H1 (cell line): ENCODE measurements around the gene RGL3. TPM values are rescaled to one million over a fixed set of nuclear protein-coding genes. Genes with fewer than 3 reads are reported as not detected.

ENCODE experiments used
- BRCA1 ChIP-seq: IDR thresholded peaks from 2 replicates; pipeline ENCODE4 v1.6.1; 2012; ENCODE audit warnings: low read depth, low read length, improper control_type of control experiment
- CEBPB ChIP-seq: IDR thresholded peaks from 2 replicates; pipeline ENCODE4 v1.6.1; 2012; ENCODE audit warnings: low read depth, low read length
- CHD1 ChIP-seq: IDR thresholded peaks from 2 replicates; pipeline ENCODE4 v1.6.1; 2012; ENCODE audit warnings: low read depth, low read length, improper control_type of control experiment
- CREB1 ChIP-seq: IDR thresholded peaks from 2 replicates; pipeline ENCODE4 v1.6.1; 2012; ENCODE audit warnings: inconsistent platforms
- E2F6 ChIP-seq: IDR thresholded peaks from 2 replicates; pipeline ENCODE4 v1.6.1; 2012; ENCODE audit warnings: inconsistent platforms
- HDAC2 ChIP-seq, 2 experiments: fragments of 300-600 bp in 1 of 2; sonication (generic) in 1 of 2; IDR thresholded peaks; 2 replicates each; pipeline ENCODE4 v1.6.1; 2011 to 2012; ENCODE audit warnings: low read depth in 2 of 2, low read length in 2 of 2, mild to moderate bottlenecking in 2 of 2, moderate library complexity in 2 of 2, borderline replicate concordance in 1 of 2, inconsistent platforms in 1 of 2
- HDAC6 ChIP-seq: IDR thresholded peaks from one replicate; pipeline ENCODE4 v1.7.1; 2012; ENCODE audit warnings: low read depth, mild to moderate bottlenecking, inconsistent platforms, low read length, moderate library complexity
- JUND ChIP-seq: IDR thresholded peaks from 2 replicates; pipeline ENCODE4 v1.6.1; 2011; ENCODE audit warnings: mild to moderate bottlenecking, improper control_type of control experiment, low read length
- NANOG ChIP-seq: IDR thresholded peaks from 2 replicates; pipeline ENCODE4 v1.6.1; 2011; ENCODE audit warnings: low read length, low read depth, mild to moderate bottlenecking, inconsistent platforms; ENCODE audit not compliant: insufficient read depth, poor library complexity, severe bottlenecking
- PHF8 ChIP-seq: fragments of 200-600 bp; sonication (generic); conservative IDR thresholded peaks from 2 replicates; pipeline ENCODE4 v1.7.1; 2012; ENCODE audit warnings: low read depth, mild to moderate bottlenecking, inconsistent platforms, low read length, moderate library complexity
- POLR2A ChIP-seq, 2 experiments: IDR thresholded peaks; 1 replicate in 1 of 2; 2 replicates in 1 of 2; pipeline ENCODE4 v1.6.1; 2011; ENCODE audit warnings: low read depth in 2 of 2, low read length in 2 of 2, mild to moderate bottlenecking in 2 of 2; ENCODE audit errors: control extremely low read depth in 1 of 2
- RFX5 ChIP-seq: IDR thresholded peaks from 2 replicates; pipeline ENCODE4 v1.6.1; 2011; ENCODE audit warnings: low read depth, low read length, improper control_type of control experiment, borderline replicate concordance
- RNF2 ChIP-seq: fragments of 200-900, 300-1000 bp; sonication (generic); IDR thresholded peaks from 2 replicates; pipeline ENCODE4 v1.7.1; 2016; ENCODE audit warnings: borderline replicate concordance, low read depth, mild to moderate bottlenecking, antibody characterized with exemption, low read length; ENCODE audit not compliant: poor library complexity, severe bottlenecking; ENCODE audit errors: missing control alignments
- SP1 ChIP-seq: IDR thresholded peaks from 2 replicates; pipeline ENCODE4 v1.6.1; 2011; ENCODE audit warnings: low read depth, low read length
- SP2 ChIP-seq: IDR thresholded peaks from 2 replicates; pipeline ENCODE4 v1.6.1; 2012; ENCODE audit warnings: mild to moderate bottlenecking, low read length, inconsistent platforms
- SUZ12 ChIP-seq: fragments of 200-600 bp; sonication (generic); IDR thresholded peaks from 2 replicates; pipeline ENCODE4 v1.6.1; 2012; ENCODE audit warnings: mild to moderate bottlenecking, inconsistent platforms, low read length, moderate library complexity, mixed read lengths
- TAF1 ChIP-seq: IDR thresholded peaks from 2 replicates; pipeline ENCODE4 v1.6.1; 2011; ENCODE audit warnings: mild to moderate bottlenecking, low read depth, low read length
- TAF7 ChIP-seq: optimal IDR thresholded peaks from 2 replicates; pipeline ENCODE3; 2011; ENCODE audit warnings: low read depth, mild to moderate bottlenecking, inconsistent platforms, low read length, moderate library complexity, borderline replicate concordance
- YY1 ChIP-seq: IDR thresholded peaks from 2 replicates; pipeline ENCODE4 v1.6.1; 2011; ENCODE audit warnings: low read depth, mild to moderate bottlenecking, low read length
- ZNF274 ChIP-seq: IDR thresholded peaks from 2 replicates; pipeline ENCODE4 v1.7.0; 2012; ENCODE audit warnings: low read length, borderline replicate concordance; ENCODE audit errors: extremely low read depth
- polyA plus RNA-seq, 7 experiments: library from polyadenylated mRNA; depleted of rRNA in 3 of 7; stranded (reverse) in 5 of 7; unstranded in 2 of 7; fragments of >200 nt in 5 of 7; fragments of 200-250 nt in 2 of 7; gene quantifications; 1 replicate in 5 of 7; 2 replicates in 1 of 7; 4 replicates in 1 of 7; pipeline versions ENCODE4 v1.2.1 to v1.2.3, GENCODE V29; 2011 to 2013; ENCODE audit warnings: missing spikeins in 2 of 7, mixed read lengths in 2 of 7
- total RNA-seq: library from RNA; stranded (reverse); fragmentation: NEBNext Ultra II Directional; extraction: Animal tissue kit (Norgen Biotek cat#: 25700); gene quantifications from 2 replicates; pipeline ENCODE4 v1.2.1, GENCODE V29; 2021
- TF ChIP-seq, protein P1 (sequence below): IDR thresholded peaks from 2 replicates; pipeline ENCODE4 v1.6.1; 2012; ENCODE audit warnings: low read length, inconsistent platforms

RGL3 gene
- total and polyA plus RNA-seq, 2 of the 8 experiments (the other 6 are each of a cell fraction or from before 2014, with no cell fraction given) = 36.9 to 40.9 TPM

- TF ChIP-seq RNF2 = no peak
- no peak for TF ChIP-seq BRCA1
- TF ChIP-seq CREB1 = peak; percentile 89
- TF ChIP-seq, protein P1, sequence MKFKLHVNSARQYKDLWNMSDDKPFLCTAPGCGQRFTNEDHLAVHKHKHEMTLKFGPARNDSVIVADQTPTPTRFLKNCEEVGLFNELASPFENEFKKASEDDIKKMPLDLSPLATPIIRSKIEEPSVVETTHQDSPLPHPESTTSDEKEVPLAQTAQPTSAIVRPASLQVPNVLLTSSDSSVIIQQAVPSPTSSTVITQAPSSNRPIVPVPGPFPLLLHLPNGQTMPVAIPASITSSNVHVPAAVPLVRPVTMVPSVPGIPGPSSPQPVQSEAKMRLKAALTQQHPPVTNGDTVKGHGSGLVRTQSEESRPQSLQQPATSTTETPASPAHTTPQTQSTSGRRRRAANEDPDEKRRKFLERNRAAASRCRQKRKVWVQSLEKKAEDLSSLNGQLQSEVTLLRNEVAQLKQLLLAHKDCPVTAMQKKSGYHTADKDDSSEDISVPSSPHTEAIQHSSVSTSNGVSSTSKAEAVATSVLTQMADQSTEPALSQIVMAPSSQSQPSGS = 0 out of 2 replicates have a peak, but pooled peaks have one; percentile 40
- TF ChIP-seq PHF8 = 0 out of 2 replicates have a peak, but pooled peaks have one; percentile 25
- peak; percentile 94 for TF ChIP-seq SP1
- TF ChIP-seq CHD1 = no peak
- TF ChIP-seq NANOG = no peak
- TF ChIP-seq JUND = no peak
- TF ChIP-seq CEBPB = 0 out of 2 replicates have a peak, but pooled peaks have one; percentile 20
- TF ChIP-seq HDAC2 (IDR thresholded peaks at IDR 0.05; ENCODE audit: borderline replicate concordance in 1 of 2, low read depth in 2 of 2, low read length in 2 of 2) = 0 out of 4 replicates have a peak, but pooled peaks of 1 of the 2 experiments have one; percentile 57
- TF ChIP-seq SUZ12 = no peak
- TF ChIP-seq SP2 = peak; percentile 67
- peak; percentile 80 for TF ChIP-seq E2F6
- TF ChIP-seq ZNF274 = no peak
- peak; percentile 79 for TF ChIP-seq TAF7
- no peak for TF ChIP-seq RFX5
- TF ChIP-seq HDAC6 = no peak
- peak; percentile 81 to 85 for TF ChIP-seq POLR2A (IDR thresholded peaks at IDR 0.05; ENCODE audit: control extremely low read depth in 1 of 2, low read depth in 2 of 2, low read length in 2 of 2)
- peak; percentile 88 for TF ChIP-seq TAF1
- no peak for TF ChIP-seq YY1
Measured at GRCh38 chr19:11380653-11381537, 38.2 kb downstream of the RGL3 start (continued).
